HG02870 (cell line): ENCODE measurements around the gene EIF5AL1.
"Not testable (repeated sequence)": the region's sequence is repeated elsewhere in the genome, so short reads cannot be mapped to it uniquely, and the experiment has no call there.

Experiments used
- ATAC-seq: cut with Tn5 transposase; IDR thresholded peaks from one replicate; pipeline ENCODE4 v1.9.1; 2021; ENCODE audit warnings: mild to moderate bottlenecking, moderate library complexity; ENCODE audit not compliant: unreplicated experiment

EIF5AL1 gene

GRCh38 chr10:79487296-79488194, 24.8 kb upstream of the EIF5AL1 start:
- ATAC-seq, result peak; percentile 75

- no peak for ATAC-seq
Observed at GRCh38 chr10:79488336-79488735, 24.0 kb upstream of the EIF5AL1 start.

GRCh38 chr10:79488870-79489269, 23.5 kb upstream of the EIF5AL1 start:
- ATAC-seq, result no peak

GRCh38 chr10:79490400-79491142, 21.8 kb upstream of the EIF5AL1 start:
- no peak for ATAC-seq

GRCh38 chr10:79491143-79491835, 21.0 kb upstream of the EIF5AL1 start:
- no peak for ATAC-seq

GRCh38 chr10:79492256-79492655, 20.1 kb upstream of the EIF5AL1 start:
- ATAC-seq, result no peak

- no peak for ATAC-seq
Observed at GRCh38 chr10:79492839-79493238, 19.5 kb upstream of the EIF5AL1 start.

GRCh38 chr10:79493806-79494205, 18.5 kb upstream of the EIF5AL1 start:
- no peak for ATAC-seq

- ATAC-seq, result no peak
Observed at GRCh38 chr10:79494871-79495705, 17.2 kb upstream of the EIF5AL1 start.

GRCh38 chr10:79495791-79496190, 16.5 kb upstream of the EIF5AL1 start:
- ATAC-seq, result no peak

GRCh38 chr10:79496896-79497295, 15.4 kb upstream of the EIF5AL1 start:
- no peak for ATAC-seq

- no peak for ATAC-seq
Observed at GRCh38 chr10:79498291-79498829, 14.0 kb upstream of the EIF5AL1 start.

- ATAC-seq, result no peak
Observed at GRCh38 chr10:79502561-79503309, 9.6 kb upstream of the EIF5AL1 start.

- ATAC-seq, result not testable (repeated sequence)
Observed at GRCh38 chr10:79503787-79504186, 8.5 kb upstream of the EIF5AL1 start.

- ATAC-seq, result not testable (repeated sequence)
Observed at GRCh38 chr10:79504483-79504882, 7.8 kb upstream of the EIF5AL1 start.

- not testable (repeated sequence) for ATAC-seq
Observed at GRCh38 chr10:79505328-79505727, 7.0 kb upstream of the EIF5AL1 start.

- ATAC-seq, result no peak
Observed at GRCh38 chr10:79505829-79506228, 6.5 kb upstream of the EIF5AL1 start.

- no peak for ATAC-seq
Observed at GRCh38 chr10:79507440-79508167, 4.7 kb upstream of the EIF5AL1 start.

GRCh38 chr10:79508245-79508644, 4.1 kb upstream of the EIF5AL1 start:
- not testable (repeated sequence) for ATAC-seq
